Muscle layer of duodenum (tissue), 2 donors: ENCODE data around the gene DUOX1.

Source experiments
- H3K27ac ChIP-seq: one replicate; pipeline ENCODE4 v1.7.0; 2013; ENCODE audit warnings: mild to moderate bottlenecking, low read length
- H3K27me3 ChIP-seq: one replicate; pipeline ENCODE4 v1.7.0; 2013; ENCODE audit warnings: low read depth, mild to moderate bottlenecking, control low read depth, low read length
- H3K36me3 ChIP-seq, 2 donors: one replicate each; pipeline ENCODE4 v1.7.0; 2013; ENCODE audit warnings: low read length in 2 of 2, control low read depth in 1 of 2, mild to moderate bottlenecking in 1 of 2; ENCODE audit not compliant: insufficient read depth in 2 of 2, control insufficient read depth in 1 of 2
- H3K4me1 ChIP-seq, 2 donors: one replicate each; pipeline ENCODE4 v1.7.0; 2013; ENCODE audit warnings: low read length in 2 of 2, mild to moderate bottlenecking in 2 of 2, control low read depth in 1 of 2, moderate library complexity in 1 of 2; ENCODE audit not compliant: insufficient read depth in 2 of 2, control insufficient read depth in 1 of 2
- H3K4me3 ChIP-seq, 2 donors: one replicate each; pipeline ENCODE4 v1.7.0; 2013; ENCODE audit warnings: low read length in 2 of 2, low read depth in 1 of 2, mild to moderate bottlenecking in 1 of 2
- H3K9me3 ChIP-seq, 2 donors: one replicate each; pipeline ENCODE4 v1.7.0; 2013; ENCODE audit warnings: low read length in 2 of 2, control low read depth in 1 of 2, mild to moderate bottlenecking in 1 of 2; ENCODE audit not compliant: control insufficient read depth in 1 of 2
- donor health status: healthy.

Gene DUOX1

GRCh38 chr15:45187894-45188830 lies 58.4 kb downstream of the DUOX1 start, which contains the start of gene SHF:
Gene SHF, minus strand, starts transcription at chr15:45187966. Its CDS starts 15 bp downstream, at chr15:45187951.
- Histone ChIP-seq H3K4me3 (peak within 1 kb of the TSS; percentile 69 to 86), H3K4me1 (peaks cover 0 to 6% of the 10 kb centered on the region in 2 donors), H3K36me3 (no peaks in the 10 kb centered on the region), H3K27me3 (no peaks in the 10 kb centered on the region), H3K9me3 (no peaks in the 10 kb centered on the region), H3K27ac (peak within 1 kb of the TSS; percentile 39)

- no peak overlapping the region for H3K27ac ChIP-seq
- H3K36me3 ChIP-seq: no peaks in the 10 kb centered on the region
- no peaks in the 10 kb centered on the region for H3K27me3 ChIP-seq
- H3K4me3 ChIP-seq: peak overlapping the region in 1 of 2 donors; percentile 86
- H3K4me1 ChIP-seq: peaks cover 0 to 6% of the 10 kb centered on the region in 2 donors
- no peaks in the 10 kb centered on the region for H3K9me3 ChIP-seq
Measured at GRCh38 chr15:45197512-45197911, 67.7 kb downstream of the DUOX1 start.

- H3K4me1 ChIP-seq: peaks cover 0 to 6% of the 10 kb centered on the region in 2 donors
Measured at GRCh38 chr15:45198337-45199135, 68.7 kb downstream of the DUOX1 start.

GRCh38 chr15:45199136-45199810 lies 69.5 kb downstream of the DUOX1 start:
- Histone ChIP-seq H3K4me3 (peak overlapping the region; percentile 86 to 92), H3K9me3 (no peaks in the 10 kb centered on the region), H3K4me1 (peaks cover 0 to 6% of the 10 kb centered on the region in 2 donors), H3K27me3 (no peaks in the 10 kb centered on the region), H3K36me3 (no peaks in the 10 kb centered on the region), H3K27ac (peak overlapping the region; percentile 99)

More at GRCh38 chr15:45198337-45199135, 68.7 kb downstream of the DUOX1 start:
- Histone ChIP-seq H3K9me3 (no peaks in the 10 kb centered on the region), H3K27ac (peak overlapping the region; percentile 99), H3K4me3 (peak overlapping the region; percentile 86 to 92), H3K36me3 (no peaks in the 10 kb centered on the region), H3K27me3 (no peaks in the 10 kb centered on the region)

GRCh38 chr15:45200001-45200798 lies 70.4 kb downstream of the DUOX1 start:
- H3K36me3 ChIP-seq: no peaks in the 10 kb centered on the region
- peak overlapping the region; percentile 86 to 92 for H3K4me3 ChIP-seq
- peaks cover 0 to 6% of the 10 kb centered on the region in 2 donors for H3K4me1 ChIP-seq
- peak overlapping the region; percentile 99 for H3K27ac ChIP-seq
- H3K9me3 ChIP-seq: no peaks in the 10 kb centered on the region
- H3K27me3 ChIP-seq: no peaks in the 10 kb centered on the region

- Histone ChIP-seq H3K4me1 (peaks cover 0 to 6% of the 10 kb centered on the region in 2 donors), H3K4me3 (peak overlapping the region; percentile 86 to 92), H3K9me3 (no peaks in the 10 kb centered on the region), H3K36me3 (no peaks in the 10 kb centered on the region), H3K27me3 (no peaks in the 10 kb centered on the region), H3K27ac (peak overlapping the region; percentile 99)
Measured at GRCh38 chr15:45200799-45201556, 71.2 kb downstream of the DUOX1 start.

GRCh38 chr15:45201557-45201859 lies 71.7 kb downstream of the DUOX1 start:
- Histone ChIP-seq H3K27ac (peak overlapping the region; percentile 99), H3K9me3 (no peaks in the 10 kb centered on the region), H3K4me1 (peaks cover 0 to 6% of the 10 kb centered on the region in 2 donors), H3K4me3 (peak overlapping the region in 1 of 2 donors; percentile 92), H3K36me3 (no peaks in the 10 kb centered on the region), H3K27me3 (no peaks in the 10 kb centered on the region)

- no peaks in the 10 kb centered on the region for H3K27me3 ChIP-seq
- no peak overlapping the region for H3K27ac ChIP-seq
- H3K36me3 ChIP-seq: no peaks in the 10 kb centered on the region
- H3K4me3 ChIP-seq: no peak overlapping the region
- H3K9me3 ChIP-seq: no peaks in the 10 kb centered on the region
- H3K4me1 ChIP-seq: peaks cover 0 to 6% of the 10 kb centered on the region in 2 donors
Measured at GRCh38 chr15:45201869-45202268, 72.1 kb downstream of the DUOX1 start.

- Histone ChIP-seq H3K27ac (no peak overlapping the region), H3K4me3 (no peak overlapping the region), H3K4me1 (peaks cover 0 to 6% of the 10 kb centered on the region in 2 donors), H3K27me3 (no peaks in the 10 kb centered on the region), H3K36me3 (no peaks in the 10 kb centered on the region), H3K9me3 (no peaks in the 10 kb centered on the region)
Measured at GRCh38 chr15:45203182-45203581, 73.4 kb downstream of the DUOX1 start.

- H3K36me3 ChIP-seq: no peaks in the 10 kb centered on the region
- H3K27ac ChIP-seq: no peak overlapping the region
- H3K9me3 ChIP-seq: no peaks in the 10 kb centered on the region
- H3K27me3 ChIP-seq: no peaks in the 10 kb centered on the region
- H3K4me1 ChIP-seq: no peaks in the 10 kb centered on the region
- no peak overlapping the region for H3K4me3 ChIP-seq
Measured at GRCh38 chr15:45205192-45205591, 75.4 kb downstream of the DUOX1 start.
